COR-L47 (cell line): ENCODE data around the gene MS4A10.
"Not testable (repeated sequence)": the region's sequence is repeated elsewhere in the genome, so short reads cannot be mapped to it uniquely, and the experiment has no call there.

Source experiments
- DNase-seq: peaks from one replicate; lab custom pipeline; 2025; lab: John Stamatoyannopoulos, UW

The MS4A10 gene

DNA sequence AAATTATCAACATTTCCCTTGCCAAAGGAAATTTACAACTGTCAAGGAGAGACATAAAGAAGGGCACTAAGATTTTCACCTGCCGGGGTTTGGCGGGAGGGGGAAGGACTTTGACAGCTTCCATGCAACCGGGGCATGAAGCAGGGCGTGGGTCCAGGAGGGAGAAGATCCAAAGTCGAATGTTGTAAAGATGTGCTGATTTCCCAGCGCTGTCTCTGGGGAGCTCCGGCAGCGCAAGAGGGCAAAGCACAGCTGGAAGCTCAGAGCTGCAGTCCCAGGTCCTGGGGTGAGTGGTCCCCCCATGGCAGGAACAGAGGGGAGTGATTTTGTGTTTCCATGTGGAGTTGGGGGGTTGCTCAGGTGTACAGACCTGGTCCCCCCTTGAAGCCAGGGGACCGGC is at the start of gene MS4A10:
Gene MS4A10 (plus strand): TSS at position 198 of the 400 bp plus-strand sequence. CDS start 5,003 bp downstream, outside the sequence.
- DNase-seq: no peak

DNA sequence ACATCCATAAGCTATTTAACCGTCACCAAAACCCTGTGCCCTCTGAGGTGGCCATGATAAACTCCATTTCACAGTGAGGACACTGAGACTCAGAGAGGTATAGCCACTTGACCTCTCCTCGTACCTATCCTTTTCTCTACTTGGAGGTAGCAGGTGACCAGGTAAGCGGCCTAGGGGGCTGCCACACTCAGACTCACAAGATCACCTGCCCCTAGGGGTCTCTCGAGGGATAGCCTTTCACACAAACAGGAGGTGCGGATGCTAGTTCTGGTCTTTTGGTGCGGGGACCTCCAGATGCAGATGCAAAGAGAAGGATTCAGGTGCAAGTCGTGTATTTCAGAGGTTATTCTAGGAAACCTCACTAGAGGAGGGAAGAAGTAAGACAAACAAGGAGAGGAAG is 46.0 kb upstream of the MS4A10 start:
- no peak for DNase-seq

DNA sequence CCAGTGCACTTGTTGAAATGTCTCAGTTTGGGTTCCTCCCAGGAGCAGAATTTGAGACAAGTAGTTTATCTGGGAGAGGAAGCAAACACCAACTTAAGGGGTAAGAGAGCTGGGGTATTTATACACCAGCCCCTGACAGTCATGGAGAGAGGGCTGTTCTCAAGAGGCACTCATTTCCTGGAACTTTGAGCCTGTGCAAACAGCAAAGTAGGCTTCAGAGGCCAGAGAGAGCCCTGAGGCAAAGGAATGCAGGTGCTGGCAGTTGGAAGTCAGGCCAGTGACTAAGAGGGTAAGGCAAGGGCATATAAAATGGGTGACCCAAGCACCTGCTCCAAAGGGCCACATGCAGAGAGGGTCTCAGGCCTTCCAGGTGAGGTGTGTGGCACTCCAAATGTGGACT is 44.6 kb upstream of the MS4A10 start:
- no peak for DNase-seq

GRCh38 chr11:60741421-60741820 is 43.7 kb upstream of the MS4A10 start:
- DNase-seq: no peak

DNA sequence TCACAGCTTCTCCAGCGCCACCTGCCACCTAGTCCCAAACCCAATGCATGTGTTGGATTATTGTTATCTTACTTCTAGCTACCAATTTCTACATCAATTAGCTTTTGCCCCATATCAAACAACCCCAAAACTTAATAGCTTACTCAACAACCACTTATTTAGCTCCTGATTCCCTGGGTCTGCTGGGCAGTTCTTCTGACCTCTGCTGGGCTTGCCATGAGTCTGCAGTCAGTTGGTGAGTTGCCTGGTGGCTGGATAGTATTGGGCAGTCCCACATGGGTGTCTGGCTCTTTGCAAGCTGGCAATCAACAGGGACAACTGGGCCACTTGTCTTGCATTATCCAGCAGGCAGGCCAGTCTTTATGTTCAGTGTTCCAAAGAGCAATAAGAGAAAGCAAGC is 42.1 kb upstream of the MS4A10 start:
- no peak for DNase-seq

- no peak for DNase-seq
These were observed 41.0 kb upstream of the MS4A10 start for GRCh38 chr11:60744114-60744513.

GRCh38 chr11:60747359-60747873 is 37.7 kb upstream of the MS4A10 start:
- no peak for DNase-seq

- no peak for DNase-seq
These were observed 36.9 kb upstream of the MS4A10 start for GRCh38 chr11:60748225-60748624.

DNA sequence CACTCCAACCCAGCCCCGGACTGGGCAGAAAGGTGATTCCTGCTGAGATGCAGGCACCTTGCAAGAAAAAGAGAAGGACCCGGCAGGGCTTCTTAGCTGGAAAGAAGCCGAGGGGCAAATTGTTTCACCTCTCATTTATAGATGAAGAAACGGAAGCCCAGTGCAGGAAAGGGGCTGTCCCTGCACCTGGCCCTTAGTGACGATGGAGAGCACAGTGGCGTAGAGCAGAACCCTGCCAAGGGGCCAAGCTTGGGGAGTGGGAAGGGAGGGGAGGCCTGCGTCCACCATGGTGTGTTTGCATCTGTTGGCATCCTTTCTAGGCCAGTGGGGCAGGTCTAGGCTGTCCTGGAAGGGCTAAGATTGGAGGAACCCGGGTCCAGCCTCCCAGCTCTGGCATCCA is 36.3 kb upstream of the MS4A10 start:
- no peak for DNase-seq

- no peak for DNase-seq
These were observed 34.2 kb upstream of the MS4A10 start for GRCh38 chr11:60750911-60751310.

DNA sequence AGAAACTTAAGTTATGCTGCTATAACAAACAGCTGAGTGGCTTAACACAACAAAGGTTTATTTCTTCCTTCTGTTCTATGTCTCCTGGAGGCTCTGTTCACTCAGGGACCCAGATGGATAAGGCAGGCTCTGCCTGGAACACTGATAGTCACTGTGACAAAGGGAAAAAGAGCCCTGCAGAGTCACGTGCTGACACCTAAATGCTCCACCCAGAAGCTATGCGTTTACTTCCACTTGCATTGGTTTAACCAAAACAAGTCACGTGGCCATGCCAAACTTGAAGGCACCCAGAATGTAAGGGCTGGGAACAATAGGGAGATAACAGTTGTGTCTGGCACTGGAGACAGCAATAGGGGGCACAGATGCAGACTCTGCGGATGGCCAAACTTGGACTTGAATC is 31.8 kb upstream of the MS4A10 start:
- no peak for DNase-seq

GRCh38 chr11:60754887-60755286 is 30.2 kb upstream of the MS4A10 start:
- DNase-seq: no peak

DNA sequence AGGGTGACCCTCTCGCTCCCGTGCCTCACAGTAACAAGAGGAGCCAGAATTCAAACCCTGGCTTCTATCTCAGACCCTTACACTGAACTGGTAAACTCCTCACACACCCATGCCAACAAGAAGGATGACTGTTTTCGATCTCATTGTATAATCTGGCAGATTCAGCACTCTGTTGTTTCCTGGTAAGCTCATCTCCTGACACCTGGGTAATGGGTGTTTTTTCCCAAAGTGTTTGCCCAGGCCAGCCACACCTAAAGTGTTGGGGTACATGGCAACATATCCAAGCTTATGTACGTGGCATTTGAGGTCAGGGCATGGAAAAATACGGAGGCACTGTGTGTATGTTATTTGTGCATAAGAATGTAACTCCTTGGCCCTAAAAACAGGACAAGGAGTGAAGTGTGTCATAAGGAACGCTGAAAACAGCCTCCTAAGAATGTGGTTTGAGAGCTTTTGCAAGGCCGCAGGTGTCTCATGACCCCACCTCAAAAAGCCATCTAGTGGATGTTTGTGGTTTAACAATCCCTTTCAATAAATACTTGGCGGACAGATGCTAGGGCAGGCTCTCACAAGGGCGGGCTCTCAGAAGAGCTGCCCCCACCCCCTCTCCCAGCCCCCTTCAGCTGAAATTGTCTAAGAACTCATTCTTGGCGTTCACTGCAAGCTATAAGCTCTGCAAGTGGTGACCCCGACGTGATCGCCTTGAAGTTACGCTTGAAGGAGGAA is 28.7 kb upstream of the MS4A10 start, which contains the start of gene MS4A15:
Gene MS4A15 (plus strand): TSS at position 561 of the 726 bp plus-strand sequence. CDS start 6,867 bp downstream, outside the sequence.
- no peak for DNase-seq

GRCh38 chr11:60757231-60757800 is 27.8 kb upstream of the MS4A10 start:
- DNase-seq: no peak

DNA sequence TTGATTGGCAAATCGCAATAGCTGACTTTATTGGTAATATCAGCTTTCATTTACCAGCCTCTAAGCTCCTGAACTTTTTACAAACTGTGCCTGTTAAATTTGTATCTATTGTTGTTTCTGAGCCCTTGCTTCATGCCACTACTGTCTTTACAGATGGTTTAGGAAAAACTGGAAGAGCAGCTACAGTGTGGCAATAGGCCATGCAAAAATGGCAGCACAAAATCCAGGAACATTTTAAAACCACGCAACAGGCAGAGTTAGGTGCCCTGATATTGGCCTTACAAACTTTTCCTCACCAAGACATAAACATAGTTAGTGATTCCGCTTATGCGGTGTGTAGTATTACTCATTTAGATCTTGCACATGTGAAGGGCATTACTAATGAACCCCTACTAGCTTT is 26.5 kb upstream of the MS4A10 start:
- DNase-seq: not testable (repeated sequence)

DNA sequence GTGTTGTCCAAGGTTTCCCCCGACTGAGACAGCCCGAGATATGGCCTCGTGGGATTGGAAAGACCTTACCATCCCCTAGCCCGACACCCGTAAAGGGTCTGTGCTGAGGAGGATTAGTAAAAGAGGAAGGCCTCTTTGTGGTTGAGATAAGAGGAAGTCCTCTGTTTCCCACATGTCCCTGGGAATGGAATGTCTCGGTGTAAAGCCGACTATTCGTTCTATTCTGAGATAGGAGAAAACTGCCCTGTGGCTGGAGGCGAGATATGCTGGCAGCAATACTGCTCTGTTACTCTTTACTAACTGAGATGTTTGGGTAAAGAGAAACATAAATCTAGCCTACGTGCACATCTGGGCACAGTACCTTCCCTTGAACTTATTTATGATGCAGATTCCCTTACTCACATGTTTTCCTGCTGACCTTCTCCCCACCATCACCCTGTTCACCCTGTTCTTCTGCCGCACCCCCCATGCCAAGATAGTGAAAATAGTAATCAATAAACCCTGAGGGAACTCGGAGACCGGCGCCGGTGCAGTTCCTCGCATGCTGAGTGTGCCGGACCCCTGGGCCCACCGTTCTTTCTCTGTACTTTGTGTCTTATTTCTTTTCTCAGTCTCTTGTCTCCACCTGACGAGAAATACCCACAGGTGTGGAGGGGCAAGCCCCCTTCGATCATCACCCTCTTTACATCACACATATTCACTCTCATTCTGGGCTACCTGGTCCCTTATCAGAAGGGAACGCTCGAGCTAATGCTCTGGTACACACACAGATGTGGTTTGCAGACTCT is 25.5 kb upstream of the MS4A10 start:
- not testable (repeated sequence) for DNase-seq

GRCh38 chr11:60761436-60762190 is 23.5 kb upstream of the MS4A10 start:
- no peak for DNase-seq

- DNase-seq: peak; percentile 46
These were observed 22.1 kb upstream of the MS4A10 start for GRCh38 chr11:60762851-60763691.

DNA sequence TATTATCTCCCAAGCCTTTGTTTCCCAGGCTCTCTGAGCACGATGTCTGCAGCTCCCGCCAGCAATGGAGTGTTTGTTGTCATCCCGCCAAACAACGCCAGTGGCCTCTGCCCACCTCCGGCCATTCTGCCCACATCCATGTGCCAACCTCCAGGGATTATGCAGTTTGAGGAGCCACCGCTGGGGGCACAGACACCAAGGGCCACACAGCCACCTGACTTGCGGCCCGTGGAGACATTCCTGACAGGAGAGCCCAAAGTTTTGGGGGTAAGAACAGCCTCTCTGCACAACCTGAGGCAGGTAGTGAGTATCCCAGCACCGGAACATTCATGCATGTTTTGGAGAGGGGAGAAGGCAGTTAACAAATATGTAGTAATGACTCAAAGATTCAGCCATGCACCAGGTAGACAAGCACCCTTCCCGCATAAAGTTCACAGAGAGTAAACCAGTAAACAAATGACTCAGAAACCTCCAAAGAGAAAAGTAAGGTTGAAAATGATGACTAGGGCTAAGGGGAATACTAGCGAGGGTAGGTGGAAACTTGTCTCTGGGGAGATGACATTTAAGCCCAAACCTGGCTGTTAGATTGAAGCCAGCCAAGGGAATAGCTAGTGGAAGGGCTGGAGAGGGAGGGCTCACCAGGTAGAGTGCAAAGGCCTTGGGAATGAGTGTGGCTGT is 21.3 kb upstream of the MS4A10 start:
- no peak for DNase-seq

GRCh38 chr11:60764879-60765278 is 20.3 kb upstream of the MS4A10 start:
- DNase-seq: no peak
